CD4-positive, alpha-beta T cell treated with Interleukin-6 at 100 ng/mL for 8 hours (primary cell): ENCODE results near the gene DHDDS.
"Not testable (repeated sequence)": the region's sequence is repeated elsewhere in the genome, so short reads cannot be mapped to it uniquely, and the experiment has no call there.

ENCODE experiments used
- DNase-seq: peaks from one replicate; pipeline ENCODE4 v3.0.0-alpha.2; 2020; ENCODE audit warnings: mixed read lengths, low spot score

DHDDS gene

DNA sequence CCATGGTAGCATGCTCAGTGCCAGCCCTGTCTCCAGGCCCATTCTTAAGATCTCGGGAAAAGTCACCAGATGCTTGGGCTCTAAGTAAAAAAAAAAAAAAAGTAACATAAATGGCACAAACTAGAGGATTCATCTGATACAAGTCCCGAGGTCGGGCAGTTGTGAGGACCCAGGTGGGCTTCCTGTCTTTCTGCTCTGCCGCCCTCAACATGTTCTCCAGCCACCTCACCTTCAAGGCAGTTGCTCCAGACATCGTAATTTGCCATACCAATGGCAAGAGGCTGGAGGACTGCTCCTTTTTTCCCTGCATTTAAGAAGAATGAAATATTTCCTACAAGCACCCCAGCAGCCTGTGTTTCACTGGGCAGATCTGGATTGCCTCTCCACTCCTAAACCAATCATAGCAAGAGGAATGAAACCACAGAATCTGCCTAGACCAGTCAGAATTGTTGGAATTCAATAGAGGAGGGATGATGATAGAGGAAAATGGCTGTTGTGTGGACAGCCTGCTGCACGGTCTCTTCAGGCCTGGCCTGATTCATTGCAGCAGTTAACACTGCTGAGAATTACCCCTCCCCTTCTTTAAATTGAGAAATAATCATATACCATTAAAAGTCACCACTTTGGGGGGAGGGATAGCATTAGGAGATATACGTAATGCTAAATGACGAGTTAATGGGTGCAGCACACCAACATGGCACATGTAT lies 45.5 kb downstream of the DHDDS start:
- DNase-seq: no peak

DNA sequence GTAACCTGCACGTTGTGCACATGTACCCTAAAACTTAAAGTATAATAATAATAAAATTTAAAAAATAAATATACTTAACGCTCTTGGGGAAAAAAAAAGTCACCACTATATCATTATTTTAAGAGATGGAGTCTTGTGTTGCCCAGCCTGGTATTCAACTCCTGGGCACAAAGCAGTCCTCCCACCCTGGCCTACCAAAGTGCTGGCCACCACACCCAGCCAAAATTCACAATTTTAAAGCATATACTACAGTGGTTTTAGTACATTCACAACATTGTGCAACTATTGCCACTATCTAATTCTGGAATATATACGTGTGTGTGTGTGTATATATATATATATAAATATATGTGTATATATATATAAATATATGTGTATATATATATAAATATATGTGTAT lies 46.0 kb downstream of the DHDDS start:
- no peak for DNase-seq

DNA sequence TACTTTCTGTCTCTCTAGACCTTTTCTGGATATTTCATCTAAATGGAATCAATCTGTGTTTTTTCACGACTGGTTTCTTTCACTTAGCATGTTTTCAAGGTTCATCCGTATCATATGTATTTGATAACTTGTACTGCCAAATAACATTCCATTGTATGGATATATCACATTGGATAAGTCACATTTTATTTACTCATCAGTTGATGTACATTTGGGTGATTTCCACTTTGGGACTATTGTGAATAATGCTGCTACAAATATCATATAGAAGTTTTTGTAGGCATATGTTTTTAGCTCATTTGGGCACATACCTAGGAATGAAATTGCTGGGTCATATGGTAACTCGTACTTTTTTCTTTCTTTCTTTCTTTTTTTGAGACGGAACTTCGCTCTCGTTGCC lies 46.9 kb downstream of the DHDDS start:
- no peak for DNase-seq

DNA sequence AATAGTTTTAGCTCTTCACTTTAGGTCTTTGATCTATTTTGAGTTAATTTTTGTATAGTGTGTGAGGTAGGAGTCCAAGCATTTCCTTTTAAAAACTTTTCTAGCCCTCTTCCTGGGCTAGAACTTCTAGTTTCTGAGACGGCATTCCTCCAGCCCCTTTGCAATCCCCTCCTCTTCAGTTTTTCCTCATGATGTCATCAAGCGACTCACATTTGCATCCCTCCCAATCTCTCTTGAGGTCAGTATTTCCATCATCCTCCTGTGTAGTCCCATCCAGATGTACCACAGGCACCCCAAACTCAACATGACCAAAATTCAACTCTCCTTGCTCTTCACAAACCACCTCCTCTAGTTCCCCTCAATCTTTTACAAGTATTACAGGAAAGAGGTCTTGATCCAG lies 50.8 kb downstream of the DHDDS start:
- DNase-seq: no peak

DNA sequence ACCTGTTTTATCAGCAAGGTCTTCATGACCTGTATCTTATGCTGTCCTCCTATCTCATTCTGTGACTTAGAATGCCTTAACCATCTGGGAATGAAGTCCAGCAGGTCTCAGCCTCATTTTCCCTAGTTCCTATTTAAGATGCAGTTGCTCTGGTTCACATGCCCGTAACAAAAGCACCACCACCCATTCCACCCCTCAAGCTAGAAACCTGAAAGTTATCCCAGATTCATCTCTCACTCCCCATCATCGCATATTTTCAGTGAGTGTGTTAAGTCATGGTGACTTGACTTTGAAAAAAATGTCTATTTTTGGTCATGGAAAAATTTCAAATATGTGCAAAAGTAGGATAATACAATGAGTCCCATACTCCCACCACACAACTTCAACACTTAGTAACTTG lies 51.9 kb downstream of the DHDDS start:
- no peak for DNase-seq

DNA sequence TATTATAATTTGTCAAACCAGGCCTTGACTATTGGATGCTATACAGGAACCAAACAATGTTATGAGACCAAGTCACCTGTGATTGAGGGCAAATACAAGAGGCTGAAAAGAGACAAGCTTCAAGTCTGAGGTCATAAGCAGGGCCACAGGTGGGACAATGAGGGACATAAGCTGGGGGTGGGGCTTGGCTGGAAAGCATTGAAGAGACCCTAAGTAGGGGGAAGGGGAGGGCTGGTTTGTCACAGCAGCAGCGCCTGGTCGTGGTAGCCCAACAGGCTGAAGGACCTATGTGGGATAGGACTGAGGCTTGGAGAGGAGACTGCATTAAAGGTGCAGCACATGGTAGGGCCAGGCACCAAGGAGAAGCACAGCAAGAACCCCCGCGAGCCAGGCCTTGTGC lies 58.0 kb downstream of the DHDDS start:
- no peak for DNase-seq

DNA sequence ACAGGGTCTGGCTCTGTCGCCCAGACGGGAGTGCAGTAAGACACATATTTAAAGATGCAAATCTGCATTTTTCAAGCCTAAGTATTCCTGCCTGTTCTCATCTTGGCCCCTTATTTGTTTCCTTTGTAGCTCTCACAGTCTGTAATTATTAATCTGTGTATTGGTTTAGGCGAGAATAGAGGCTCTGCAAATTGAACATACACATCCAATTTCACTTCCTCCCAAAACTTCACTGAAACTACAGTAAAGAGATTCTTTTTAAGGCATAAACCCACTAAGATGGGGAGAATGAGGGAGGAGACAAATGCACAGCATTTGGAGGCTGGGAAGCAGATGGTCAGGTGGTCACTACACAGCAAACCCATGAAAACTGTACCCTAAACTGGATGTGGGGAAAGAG lies 61.1 kb downstream of the DHDDS start:
- DNase-seq: no peak

DNA sequence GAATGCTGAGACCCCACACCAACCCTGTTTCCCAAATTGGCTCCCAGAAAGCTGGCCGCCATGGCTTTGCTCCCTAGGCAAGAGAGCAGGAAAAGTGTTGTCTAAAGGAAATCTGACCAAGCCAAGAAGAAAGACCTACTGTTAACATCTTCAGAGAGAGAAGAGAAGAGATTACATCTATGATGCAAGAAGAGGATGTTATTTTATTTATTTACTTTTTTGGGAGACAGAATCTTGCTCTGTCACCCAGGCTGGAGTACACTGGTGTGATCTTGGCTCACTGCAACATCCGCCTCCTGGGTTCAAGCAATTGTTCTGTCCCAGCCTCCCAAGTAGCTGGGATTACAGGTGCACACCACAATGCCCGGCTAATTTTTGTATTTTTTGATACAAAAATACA lies 61.8 kb downstream of the DHDDS start:
- no peak for DNase-seq

DNA sequence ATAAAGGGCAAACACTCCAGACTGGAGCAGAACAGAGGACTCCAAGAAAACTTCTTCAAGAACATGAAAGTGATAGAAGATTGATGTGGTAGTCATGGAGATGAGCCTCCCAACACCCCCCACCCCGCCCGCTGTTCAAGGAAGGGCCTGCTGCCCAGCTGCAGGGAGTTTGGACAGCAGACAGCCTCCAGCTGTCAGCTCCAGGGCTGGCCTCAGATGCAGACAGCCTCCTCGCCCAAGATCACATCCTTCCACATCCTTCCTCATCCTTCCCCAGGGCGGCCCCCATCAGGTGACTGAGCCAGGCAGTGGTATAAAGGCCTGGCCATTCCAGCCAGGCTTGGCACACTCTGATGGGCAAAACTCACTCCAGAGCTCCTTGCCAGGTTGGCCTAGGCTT lies 64.7 kb downstream of the DHDDS start:
- DNase-seq: no peak

DNA sequence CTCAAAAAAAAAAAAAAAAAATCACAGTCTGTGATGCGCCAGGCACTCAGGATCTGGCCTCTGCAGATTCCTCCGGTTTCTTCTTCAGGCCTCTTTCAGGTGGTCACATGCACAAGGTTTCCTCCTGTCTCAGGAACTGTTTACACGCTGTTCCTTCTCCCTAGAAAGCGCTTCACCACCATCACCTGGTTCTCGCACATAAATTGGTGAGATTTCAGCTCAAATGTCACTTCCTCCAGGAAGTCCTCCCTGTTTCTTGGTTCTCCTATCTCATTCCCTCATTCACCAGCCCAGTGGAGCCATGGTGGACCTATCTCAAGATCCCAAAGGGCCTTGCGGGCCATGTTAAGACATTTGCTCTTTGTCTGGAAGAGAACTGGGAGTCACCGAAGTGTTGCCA lies 66.8 kb downstream of the DHDDS start:
- DNase-seq: no peak

DNA sequence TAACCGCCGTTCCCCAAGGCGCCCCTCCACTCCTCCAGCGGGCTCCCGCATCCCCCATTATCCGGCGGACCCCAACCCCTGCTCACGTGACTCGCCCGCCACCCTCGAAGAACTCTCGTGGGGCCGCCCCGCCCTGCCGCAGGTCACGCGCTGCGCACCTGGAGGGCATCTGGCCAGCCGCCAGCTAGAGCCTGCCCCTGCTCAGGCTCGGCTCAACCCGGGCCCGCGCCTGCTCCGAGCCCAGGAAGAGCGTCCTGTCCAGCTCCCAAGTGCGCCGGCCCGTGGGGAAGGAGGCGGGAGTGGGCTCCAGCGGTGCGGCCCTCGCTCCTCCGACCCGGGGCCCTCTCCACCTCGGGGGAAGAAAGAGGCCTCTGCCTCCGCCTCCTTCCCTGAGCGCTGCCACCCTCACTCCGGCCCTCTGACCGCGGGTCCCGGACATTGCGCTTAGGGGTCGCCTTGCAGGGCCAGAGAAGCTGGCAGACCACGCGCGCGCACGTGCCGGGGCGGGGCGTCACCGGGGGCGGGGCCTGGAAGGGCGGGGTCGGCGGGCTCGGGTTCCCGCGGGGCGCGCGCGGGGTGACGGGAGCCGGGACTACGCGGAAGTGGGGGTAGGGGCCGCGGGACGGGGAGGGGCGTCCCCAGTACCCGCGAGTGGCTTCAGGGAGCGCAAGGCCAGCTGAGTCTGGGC lies 68.5 kb downstream of the DHDDS start:
- peak; percentile 87 for DNase-seq

DNA sequence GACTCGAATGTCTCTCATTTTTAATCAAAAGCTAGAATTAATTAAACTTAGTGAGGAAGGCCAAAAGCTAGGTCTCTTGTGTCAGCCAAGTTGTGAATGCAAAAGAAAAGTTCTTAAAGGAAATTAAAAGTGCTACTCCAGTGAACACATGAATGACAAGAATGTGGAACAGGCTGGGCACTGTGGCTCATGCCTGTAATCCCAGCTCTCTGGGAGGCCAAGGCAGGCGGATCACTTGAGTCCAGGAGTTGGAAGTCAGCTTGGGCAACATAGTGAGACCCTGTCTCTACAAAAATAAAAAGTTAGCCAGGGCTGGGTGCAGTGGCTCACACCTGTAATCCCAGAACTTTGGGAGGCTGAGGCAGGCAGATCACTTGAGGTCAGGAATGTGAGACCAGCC lies 78.6 kb downstream of the DHDDS start:
- not testable (repeated sequence) for DNase-seq

DNA sequence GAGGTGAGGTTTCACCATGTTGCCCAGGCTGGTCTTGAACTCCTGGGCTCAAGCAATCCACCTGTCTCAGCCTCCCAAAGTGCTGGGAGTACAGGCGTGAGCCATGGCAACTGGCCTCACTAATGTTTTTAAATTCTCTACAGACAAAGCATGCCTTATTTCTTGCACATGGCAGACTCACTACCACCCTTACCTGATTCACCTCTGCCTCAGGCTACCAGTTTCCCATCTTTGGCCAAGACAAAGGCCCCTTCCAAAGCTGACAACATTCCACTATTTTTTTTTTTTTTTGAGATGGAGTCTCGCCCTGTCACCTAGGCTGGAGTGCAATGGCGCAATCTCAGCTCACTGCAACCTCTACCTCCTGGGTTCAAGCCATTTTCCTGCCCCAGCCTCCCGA lies 83.7 kb downstream of the DHDDS start:
- not testable (repeated sequence) for DNase-seq

DNA sequence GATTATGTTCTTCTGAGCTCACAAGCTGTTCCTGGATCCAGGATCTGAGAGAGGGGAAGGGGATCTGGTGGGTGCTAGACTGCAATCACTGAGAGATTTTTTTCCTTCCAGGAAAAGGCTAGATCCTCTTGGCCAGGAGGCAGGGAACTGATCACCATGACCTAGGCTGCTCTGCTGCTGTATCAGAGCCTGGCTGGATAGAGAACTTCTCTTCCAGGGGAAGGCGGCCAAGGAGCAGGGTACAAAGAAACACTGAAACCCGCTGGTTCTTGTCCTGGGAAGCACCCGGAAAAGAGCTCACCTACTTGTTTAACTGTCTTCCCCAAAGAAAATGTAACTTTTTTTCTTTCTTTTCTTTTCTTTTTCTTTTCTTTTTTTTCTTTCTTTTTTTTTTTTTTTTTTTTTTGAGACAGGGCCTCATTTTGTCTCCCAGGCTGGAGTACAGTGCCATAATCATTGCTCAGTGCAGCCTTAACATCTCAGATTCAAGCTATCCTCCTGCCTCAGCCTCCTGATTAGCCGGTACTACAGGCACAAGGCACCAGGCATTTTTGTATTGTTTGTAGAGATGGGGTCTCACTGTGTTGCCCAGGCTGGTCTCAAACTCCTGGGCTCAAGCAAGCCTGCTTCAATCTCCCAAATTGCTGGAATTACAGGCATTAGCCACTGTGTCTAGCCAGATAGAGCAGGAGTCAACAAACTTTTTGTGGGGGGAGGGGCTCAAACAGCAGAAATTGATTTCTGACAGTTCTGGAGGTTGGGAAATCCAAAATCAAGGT lies 85.1 kb downstream of the DHDDS start:
- no peak for DNase-seq

DNA sequence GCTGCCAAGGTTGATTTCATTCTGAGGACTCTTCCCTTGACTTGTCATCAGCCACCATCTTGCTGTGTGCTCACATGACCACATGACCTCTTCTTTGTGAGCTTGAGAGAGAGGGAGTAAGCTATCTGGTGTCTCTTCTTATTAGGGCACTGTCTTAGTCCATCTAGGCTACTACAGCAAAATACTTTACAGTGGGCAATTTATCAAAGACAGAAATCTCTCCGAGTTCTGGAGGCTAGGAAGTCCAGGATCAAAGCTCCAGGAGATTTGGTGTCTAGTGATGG lies 85.6 kb downstream of the DHDDS start:
- DNase-seq: no peak

DNA sequence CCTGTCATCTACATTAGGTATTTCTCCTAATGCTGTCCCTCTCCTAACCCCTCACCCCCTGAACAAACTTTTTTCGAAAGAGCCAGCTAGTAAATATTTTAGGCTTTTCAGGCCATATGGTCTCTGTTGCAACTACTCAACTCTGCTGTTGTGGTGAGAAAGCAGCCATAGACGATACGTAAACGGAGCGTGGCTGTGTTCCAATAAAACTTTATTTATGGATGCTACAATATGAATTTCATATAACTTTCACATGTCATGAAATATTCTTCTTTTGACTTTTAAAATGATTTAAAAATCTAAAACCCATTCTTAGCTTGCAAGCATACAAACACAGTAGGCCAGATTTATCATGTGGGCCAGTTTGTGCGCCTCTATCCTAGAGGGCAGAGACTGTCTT lies 86.2 kb downstream of the DHDDS start:
- no peak for DNase-seq

DNA sequence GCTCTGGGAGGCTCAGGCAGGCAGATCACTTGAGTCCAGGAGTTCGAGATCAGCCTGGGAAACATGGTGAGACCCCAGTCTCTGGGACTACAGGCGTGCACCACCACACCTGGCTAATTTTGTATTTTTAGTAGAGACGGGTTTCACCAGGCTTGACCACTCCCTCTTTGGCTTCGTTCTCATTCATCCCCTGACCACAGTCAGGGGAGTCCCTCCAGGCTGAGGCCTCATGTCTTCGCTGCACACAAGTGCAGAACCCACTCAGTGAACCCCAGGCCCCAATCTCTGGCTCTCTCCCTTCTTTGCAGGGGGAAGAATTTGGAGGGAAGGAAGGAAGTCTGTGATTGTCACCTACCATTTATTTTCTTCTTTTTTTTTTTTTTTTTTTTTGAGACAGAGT lies 88.2 kb downstream of the DHDDS start:
- no peak for DNase-seq
